ENCODE data around the gene EFCC1.

Gene EFCC1

GRCh38 chr3:129014793-129015345, 13.8 kb downstream of the EFCC1 start:
- DNase-seq (ENCODE audit: low read depth in 3 of 3), result no peak

- peak in 2 of 3 experiments; percentile 17 to 31 for DNase-seq (ENCODE audit: low read depth in 3 of 3)
Observed at GRCh38 chr3:129015388-129016105, 14.4 kb downstream of the EFCC1 start.

GRCh38 chr3:129016356-129016719, 15.2 kb downstream of the EFCC1 start:
- peak in 2 of 3 experiments; percentile 38 to 39 for DNase-seq (ENCODE audit: low read depth in 3 of 3)

- DNase-seq (ENCODE audit: low read depth in 3 of 3), result no peak
Observed at GRCh38 chr3:129016720-129017483, 15.8 kb downstream of the EFCC1 start.

GRCh38 chr3:129017484-129017899, 16.4 kb downstream of the EFCC1 start:
- no peak for DNase-seq (ENCODE audit: low read depth in 3 of 3)

- no peak for DNase-seq (ENCODE audit: low read depth in 3 of 3)
Observed at GRCh38 chr3:129018271-129018670, 17.2 kb downstream of the EFCC1 start.

- DNase-seq (ENCODE audit: low read depth in 3 of 3), result no peak
Observed at GRCh38 chr3:129018751-129019150, 17.6 kb downstream of the EFCC1 start.

- DNase-seq (ENCODE audit: low read depth in 3 of 3), result no peak
Observed at GRCh38 chr3:129019266-129019665, 18.2 kb downstream of the EFCC1 start.

- DNase-seq (ENCODE audit: low read depth in 3 of 3), result no peak
Observed at GRCh38 chr3:129020691-129021090, 19.6 kb downstream of the EFCC1 start.

- no peak for DNase-seq (ENCODE audit: low read depth in 3 of 3)
Observed at GRCh38 chr3:129021140-129021551, 20.0 kb downstream of the EFCC1 start.

- no peak for DNase-seq (ENCODE audit: low read depth in 3 of 3)
Observed at GRCh38 chr3:129022114-129023007, 21.3 kb downstream of the EFCC1 start.

GRCh38 chr3:129023008-129023358, 21.9 kb downstream of the EFCC1 start:
- no peak for DNase-seq (ENCODE audit: low read depth in 3 of 3)

GRCh38 chr3:129023909-129024308, 22.8 kb downstream of the EFCC1 start:
- DNase-seq (ENCODE audit: low read depth in 3 of 3), result no peak

- no peak for DNase-seq (ENCODE audit: low read depth in 3 of 3)
Observed at GRCh38 chr3:129025108-129025507, 24.0 kb downstream of the EFCC1 start.

- DNase-seq (ENCODE audit: low read depth in 3 of 3), result no peak
Observed at GRCh38 chr3:129025691-129026435, 24.8 kb downstream of the EFCC1 start.

GRCh38 chr3:129026728-129027543, 25.8 kb downstream of the EFCC1 start:
- DNase-seq (ENCODE audit: low read depth in 3 of 3), result peak; percentile 79 to 82 (median 81)

GRCh38 chr3:129027544-129027880, 26.4 kb downstream of the EFCC1 start:
- DNase-seq (ENCODE audit: low read depth in 3 of 3), result no peak

- no peak for DNase-seq (ENCODE audit: low read depth in 3 of 3)
Observed at GRCh38 chr3:129028866-129029265, 27.8 kb downstream of the EFCC1 start.

GRCh38 chr3:129030611-129031010, 29.5 kb downstream of the EFCC1 start:
- no peak for DNase-seq (ENCODE audit: low read depth in 3 of 3)

GRCh38 chr3:129031476-129032215, 30.5 kb downstream of the EFCC1 start:
- DNase-seq (ENCODE audit: low read depth in 3 of 3), result no peak

Data from stimulated activated CD4-positive, alpha-beta T cell treated with anti-CD3 and anti-CD28 coated beads, TNF-alpha, amount 100 ng/mL, for 4 hours (primary cell).